Neuronal stem cell (in vitro differentiated cells): Measurements from ENCODE around the gene CEPT1.

Experiments used
- DNase-seq: peaks from one replicate; pipeline ENCODE4 v3.0.0-alpha.2; 2013; ENCODE audit warnings: low spot score
- H2AFZ ChIP-seq: one replicate; pipeline ENCODE4 v1.6.1; 2013; ENCODE audit warnings: mild to moderate bottlenecking, low read length, inconsistent platforms
- H2AK5ac ChIP-seq: 2 replicates; pipeline ENCODE4 v1.6.1; 2013; ENCODE audit warnings: low read depth, mild to moderate bottlenecking, inconsistent platforms, low read length, moderate library complexity, mixed read lengths
- H2BK120ac ChIP-seq: 2 replicates; pipeline ENCODE4 v1.6.1; 2013; ENCODE audit warnings: low read depth, mild to moderate bottlenecking, inconsistent platforms, low read length, moderate library complexity, mixed read lengths
- H2BK12ac ChIP-seq: one replicate; pipeline ENCODE4 v1.6.1; 2013; ENCODE audit warnings: low read length, inconsistent platforms
- H2BK15ac ChIP-seq: 2 replicates; pipeline ENCODE4 v1.6.1; 2013; ENCODE audit warnings: mild to moderate bottlenecking, low read length, inconsistent platforms, mixed read lengths
- H2BK5ac ChIP-seq: one replicate; pipeline ENCODE4 v1.6.1; 2013; ENCODE audit warnings: inconsistent platforms, mild to moderate bottlenecking, low read length, moderate library complexity
- H3K14ac ChIP-seq: one replicate; pipeline ENCODE4 v1.6.1; 2013; ENCODE audit warnings: low read length, inconsistent platforms
- H3K18ac ChIP-seq: 2 replicates; pipeline ENCODE4 v1.6.1; 2013; ENCODE audit warnings: low read length, inconsistent platforms
- H3K23ac ChIP-seq: 2 replicates; pipeline ENCODE4 v1.6.1; 2013; ENCODE audit warnings: low read depth, mild to moderate bottlenecking, mixed read lengths, low read length, inconsistent platforms; ENCODE audit not compliant: poor library complexity
- H3K27ac ChIP-seq: replicated peaks from 3 replicates; pipeline ENCODE4 v1.5.1; 2013; ENCODE audit warnings: low read length, inconsistent platforms
- H3K27me3 ChIP-seq, 3 experiments: 2 replicates each; pipeline ENCODE4 v1.6.1; 2013; ENCODE audit warnings: low read length in 3 of 3, mild to moderate bottlenecking in 2 of 3, inconsistent platforms in 1 of 3, low read depth in 1 of 3, mixed read lengths in 1 of 3, moderate library complexity in 1 of 3; ENCODE audit not compliant: control insufficient read depth in 3 of 3, insufficient read depth in 3 of 3
- H3K36me3 ChIP-seq, 2 donors: replicated peaks in 1 of 2; 2 replicates each; pipeline ENCODE4 v1.6.1; 2013; ENCODE audit warnings: low read length in 2 of 2; ENCODE audit not compliant: control insufficient read depth in 2 of 2, insufficient read depth in 2 of 2
- H3K4ac ChIP-seq: 2 replicates; pipeline ENCODE4 v1.6.1; 2013; ENCODE audit warnings: inconsistent platforms, mild to moderate bottlenecking, low read length, moderate library complexity
- H3K4me1 ChIP-seq, 2 donors: 1 replicate in 1 of 2; 2 replicates in 1 of 2; pipeline ENCODE4 v1.6.1; 2013; ENCODE audit warnings: low read length in 2 of 2, low read depth in 1 of 2; ENCODE audit not compliant: control insufficient read depth in 2 of 2, insufficient read depth in 1 of 2
- H3K4me2 ChIP-seq: one replicate; pipeline ENCODE4 v1.6.1; 2013; ENCODE audit warnings: mild to moderate bottlenecking, low read length, inconsistent platforms; ENCODE audit not compliant: insufficient read depth, poor library complexity, severe bottlenecking
- H3K4me3 ChIP-seq, 2 donors: 2 replicates each; pipeline ENCODE4 v1.5.1; 2013; ENCODE audit warnings: low read length in 2 of 2, mild to moderate bottlenecking in 2 of 2, inconsistent platforms in 1 of 2, moderate library complexity in 1 of 2
- H3K79me1 ChIP-seq: one replicate; pipeline ENCODE4 v1.6.1; 2013; ENCODE audit warnings: low read depth, mild to moderate bottlenecking, inconsistent platforms, low read length, moderate library complexity
- H3K9ac ChIP-seq: one replicate; pipeline ENCODE4 v1.6.1; 2013; ENCODE audit warnings: mild to moderate bottlenecking, low read depth, low read length, inconsistent platforms; ENCODE audit not compliant: poor library complexity
- H3K9me3 ChIP-seq, 2 donors: replicated peaks in 1 of 2; 2 replicates each; pipeline versions ENCODE3 to v1.6.1; 2013; ENCODE audit warnings: low read length in 2 of 2, mild to moderate bottlenecking in 2 of 2, inconsistent platforms in 1 of 2, low read depth in 1 of 2, mixed read lengths in 1 of 2, moderate library complexity in 1 of 2; ENCODE audit not compliant: control insufficient read depth in 2 of 2, insufficient read depth in 1 of 2
- H4K8ac ChIP-seq: one replicate; pipeline ENCODE4 v1.6.1; 2013; ENCODE audit warnings: low read depth, mild to moderate bottlenecking, inconsistent platforms, low read length, moderate library complexity
- H4K91ac ChIP-seq: one replicate; pipeline ENCODE4 v1.6.1; 2013; ENCODE audit warnings: low read length, low read depth, mild to moderate bottlenecking, inconsistent platforms; ENCODE audit not compliant: poor library complexity
- WGBS, 2 donors: extraction: QIAGEN DNeasy Blood & Tissue Kit; methylation state at CpG; one replicate each; pipeline ENCODE4 v1.1.7; 2013; ENCODE audit warnings: missing lambda C conversion rate in 2 of 2, mixed read lengths in 1 of 2; ENCODE audit not compliant: insufficient read length in 2 of 2, insufficient replicate concordance in 1 of 2; ENCODE audit errors: extremely low coverage in 2 of 2; 5-methylcytosine and 5-hydroxymethylcytosine counted together

CEPT1 gene

DNA sequence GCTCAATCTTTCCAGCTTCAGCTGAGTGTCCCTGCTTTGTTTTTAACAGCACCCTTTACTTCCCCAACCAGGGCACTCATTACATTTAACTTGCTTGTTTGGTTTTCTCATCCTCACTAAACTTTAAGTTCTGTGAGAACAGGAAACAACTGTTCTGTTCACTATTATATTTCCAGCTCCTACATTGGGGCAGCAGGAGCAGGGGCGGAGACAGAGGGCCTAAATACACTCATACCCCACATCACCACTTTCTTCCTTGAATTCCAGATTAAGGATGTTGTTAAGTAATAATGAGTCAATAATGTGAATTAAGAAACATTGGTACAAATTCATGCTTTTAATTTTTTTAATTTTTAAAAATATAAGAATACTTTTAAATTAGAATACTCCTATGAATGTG is 6.2 kb upstream of the CEPT1 start:
- Histone ChIP-seq H2BK15ac (no peak overlapping the region), H3K4me1 (peaks cover 0 to 3% of the 10 kb centered on the region in 2 donors), H3K4ac (no peak overlapping the region), H2AFZ (no peak overlapping the region), H3K27me3 (no peaks in the 10 kb centered on the region), H3K79me1 (no peaks in the 10 kb centered on the region), H4K91ac (no peak overlapping the region), H3K23ac (no peak overlapping the region), H3K18ac (no peak overlapping the region), H2AK5ac (no peak overlapping the region), H4K8ac (no peak overlapping the region), H2BK12ac (no peak overlapping the region), H2BK120ac (no peak overlapping the region), H3K4me2 (no peak overlapping the region), H3K27ac (no peak overlapping the region), H2BK5ac (no peak overlapping the region), H3K9me3 (no peaks in the 10 kb centered on the region), H3K14ac (no peak overlapping the region), H3K9ac (no peak overlapping the region), H3K4me3 (no peak overlapping the region), H3K36me3 (peaks cover 4 to 65% of the 10 kb centered on the region in 2 donors)
- no peak for DNase-seq
- WGBS, 2 donors, result no CpG with 5 or more reads among the region's 1 CpG

- H3K4me1 ChIP-seq, result peaks cover 0 to 11% of the 10 kb centered on the region in 2 donors
- peak overlapping the region; percentile 94 for H2BK15ac ChIP-seq
- whole genome bisulfite sequencing, 2 donors, result no CpG with 5 or more reads among the region's 33 CpGs
- H3K27me3 ChIP-seq, result no peaks in the 10 kb centered on the region
- H3K4ac ChIP-seq, result no peak overlapping the region
- peak overlapping the region; percentile 99 for H3K27ac ChIP-seq
- no peak overlapping the region for H4K8ac ChIP-seq
- H2BK12ac ChIP-seq, result peak overlapping the region; percentile 100
- H4K91ac ChIP-seq, result no peak overlapping the region
- peak overlapping the region; percentile 93 for H2BK5ac ChIP-seq
- H3K9ac ChIP-seq, result peak overlapping the region; percentile 90
- peak overlapping the region; percentile 61 for H3K4me2 ChIP-seq
- H3K18ac ChIP-seq, result peak overlapping the region; percentile 99
- H3K9me3 ChIP-seq, result no peaks in the 10 kb centered on the region
- no peak overlapping the region for H3K14ac ChIP-seq
- no peak overlapping the region for H2AK5ac ChIP-seq
- H2BK120ac ChIP-seq, result no peak overlapping the region
- peaks cover 2% of the 10 kb centered on the region for H3K79me1 ChIP-seq
- peak overlapping the region; percentile 95 to 98 for H3K4me3 ChIP-seq
- peak overlapping the region; percentile 98 for H3K23ac ChIP-seq
- DNase-seq, result peak; percentile 65
- peak overlapping the region; percentile 99 for H2AFZ ChIP-seq
- H3K36me3 ChIP-seq, result peaks cover 0 to 30% of the 10 kb centered on the region in 2 donors
Measured at GRCh38 chr1:111139324-111139955, 583 bp upstream of the CEPT1 start.

GRCh38 chr1:111140680-111140967 is 601 bp downstream of the CEPT1 start:
- no peak overlapping the region for H2BK15ac ChIP-seq
- peak overlapping the region; percentile 99 for H2AFZ ChIP-seq
- H4K8ac ChIP-seq, result no peak overlapping the region
- H2BK120ac ChIP-seq, result no peak overlapping the region
- peak overlapping the region; percentile 96 for H3K9ac ChIP-seq
- peak overlapping the region; percentile 90 for H2BK5ac ChIP-seq
- H3K4ac ChIP-seq, result no peak overlapping the region
- H2BK12ac ChIP-seq, result no peak overlapping the region
- H3K9me3 ChIP-seq, result no peaks in the 10 kb centered on the region
- H2AK5ac ChIP-seq, result no peak overlapping the region
- peaks cover 5% of the 10 kb centered on the region for H3K79me1 ChIP-seq
- H3K4me1 ChIP-seq, result peaks cover 2 to 11% of the 10 kb centered on the region in 2 donors
- no peak overlapping the region for H4K91ac ChIP-seq
- peaks cover 2 to 27% of the 10 kb centered on the region in 2 donors for H3K36me3 ChIP-seq
- WGBS, 2 donors, result no CpG with 5 or more reads among the region's 9 CpGs
- H3K18ac ChIP-seq, result peak overlapping the region; percentile 98
- DNase-seq, result no peak
- no peak overlapping the region for H3K27ac ChIP-seq
- peak overlapping the region; percentile 98 for H3K23ac ChIP-seq
- H3K27me3 ChIP-seq, result no peaks in the 10 kb centered on the region
- peak overlapping the region; percentile 95 to 98 for H3K4me3 ChIP-seq
- no peak overlapping the region for H3K14ac ChIP-seq
- H3K4me2 ChIP-seq, result peak overlapping the region; percentile 73

DNA sequence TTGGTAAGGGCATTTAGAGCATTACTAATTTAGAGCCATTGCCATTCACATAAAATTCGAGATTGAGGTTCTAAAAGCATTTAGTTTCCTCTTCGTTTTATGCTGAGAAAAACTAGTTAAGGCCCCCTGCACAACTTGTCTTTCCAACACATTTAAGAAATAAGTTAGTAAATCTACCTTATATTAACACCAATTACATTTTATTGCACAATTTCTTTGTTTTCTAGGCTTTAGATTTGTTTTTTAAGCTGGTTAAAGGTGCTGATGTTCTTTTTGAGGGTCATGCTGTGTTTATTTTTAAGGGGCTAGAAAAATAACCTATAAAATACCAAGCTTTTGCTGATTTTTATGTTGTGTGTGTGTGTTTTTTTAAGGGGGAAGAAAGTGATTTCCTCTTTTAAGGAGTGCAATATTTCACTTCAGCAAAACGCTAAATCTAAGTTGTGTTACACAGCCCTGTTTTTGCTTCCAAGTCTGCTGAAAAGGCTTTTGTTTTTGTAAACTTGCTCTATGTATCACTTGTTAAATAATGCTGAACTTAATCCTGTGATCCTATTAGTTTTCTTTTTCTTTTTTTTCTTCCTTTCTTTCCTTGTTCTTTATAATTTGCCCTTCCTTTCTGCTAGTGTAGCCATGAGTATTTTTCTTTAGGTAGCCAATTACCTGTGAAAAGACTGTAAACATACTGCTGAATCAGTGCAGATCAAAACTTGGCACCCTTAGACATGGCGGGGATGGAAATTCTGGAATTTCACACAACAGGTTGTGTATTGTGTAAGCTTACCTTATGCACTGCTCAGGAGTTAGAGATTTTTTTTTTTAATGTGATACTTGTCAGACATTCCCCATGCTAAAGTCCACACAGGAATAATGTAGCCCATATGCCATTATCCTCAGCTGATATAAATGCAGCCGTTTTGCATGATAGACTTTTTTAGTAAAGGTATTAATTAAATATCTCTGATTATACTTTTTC is 1.5 kb downstream of the CEPT1 start:
- H3K14ac ChIP-seq, result no peak overlapping the region
- no CpG with 5 or more reads among the region's 5 CpGs for WGBS, 2 donors

More for the DNA sequence above, 1.5 kb downstream of the CEPT1 start:
- H3K4me2 ChIP-seq, result no peak overlapping the region
- H3K9me3 ChIP-seq, result no peaks in the 10 kb centered on the region
- no peak overlapping the region for H2AK5ac ChIP-seq
- DNase-seq, result no peak
- peak overlapping the region in 1 of 2 donors; percentile 98 for H3K4me3 ChIP-seq
- no peak overlapping the region for H2BK5ac ChIP-seq
- H3K23ac ChIP-seq, result no peak overlapping the region
- H2BK12ac ChIP-seq, result no peak overlapping the region
- no peak overlapping the region for H3K27ac ChIP-seq
- H3K9ac ChIP-seq, result no peak overlapping the region
- no peak overlapping the region for H3K18ac ChIP-seq
- H3K79me1 ChIP-seq, result peaks cover 5% of the 10 kb centered on the region
- no peak overlapping the region for H4K91ac ChIP-seq
- H4K8ac ChIP-seq, result no peak overlapping the region
- H3K27me3 ChIP-seq, result no peaks in the 10 kb centered on the region
- no peak overlapping the region for H2BK120ac ChIP-seq
- peaks cover 2 to 11% of the 10 kb centered on the region in 2 donors for H3K4me1 ChIP-seq
- no peak overlapping the region for H2BK15ac ChIP-seq
- H3K4ac ChIP-seq, result no peak overlapping the region
- H3K36me3 ChIP-seq, result peaks cover 2 to 21% of the 10 kb centered on the region in 2 donors
- H2AFZ ChIP-seq, result no peak overlapping the region
